PFSK-1 (cell line): Measurements from ENCODE around the gene DENND6A.

ENCODE experiments used
- FOXP2 ChIP-seq: optimal IDR thresholded peaks from 2 replicates; pipeline ENCODE3; 2011; ENCODE audit warnings: borderline replicate concordance, control low read depth, inconsistent platforms; ENCODE audit not compliant: insufficient read depth; ENCODE audit errors: extremely low read length, extremely low read depth
- POLR2AphosphoS5 ChIP-seq: IDR thresholded peaks from 2 replicates; pipeline ENCODE4 v1.6.1; 2012; ENCODE audit warnings: low read depth, mild to moderate bottlenecking, control low read depth, low read length, moderate library complexity
- SIN3A ChIP-seq: IDR thresholded peaks from 2 replicates; pipeline ENCODE4 v1.6.1; 2012; ENCODE audit warnings: mild to moderate bottlenecking, low read length, moderate library complexity, borderline replicate concordance; ENCODE audit not compliant: insufficient read depth
- TAF1 ChIP-seq: IDR thresholded peaks from 2 replicates; pipeline ENCODE4 v1.6.1; 2012; ENCODE audit warnings: low read length, control low read depth, borderline replicate concordance; ENCODE audit not compliant: insufficient read depth
- TF ChIP-seq, protein P1 (sequence below), 2 experiments: IDR thresholded peaks; 2 replicates each; pipeline versions ENCODE4 v1.6.1 to v1.8.0; 2011 to 2012; ENCODE audit warnings: low read depth in 2 of 2, low read length in 2 of 2, control low read depth in 1 of 2, inconsistent platforms in 1 of 2, mild to moderate bottlenecking in 1 of 2, moderate library complexity in 1 of 2; ENCODE audit not compliant: insufficient read depth in 1 of 2

DENND6A gene

DNA sequence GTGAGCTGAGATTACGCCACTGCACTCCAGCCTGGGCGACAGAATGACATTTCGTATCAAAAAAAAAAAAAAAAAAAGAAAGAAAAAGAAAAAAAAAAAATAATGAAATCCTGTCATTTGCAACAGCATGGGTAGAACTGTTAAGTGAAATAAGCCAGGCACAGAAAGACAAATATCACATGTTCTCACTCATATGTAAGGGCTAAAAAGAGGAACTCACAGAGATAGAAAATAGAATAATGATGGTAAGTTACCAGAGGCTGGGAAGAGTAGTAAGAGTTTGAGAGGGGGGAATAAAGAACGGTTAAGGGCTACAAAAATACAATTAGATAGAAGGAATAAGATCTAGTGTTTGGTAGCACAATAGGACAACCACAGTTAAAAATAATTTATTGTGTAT lies 19.7 kb downstream of the DENND6A start:
- TF ChIP-seq TAF1 (no peak), FOXP2 (no peak), POLR2AphosphoS5 (no peak), SIN3A (no peak)
- TF ChIP-seq, protein P1, sequence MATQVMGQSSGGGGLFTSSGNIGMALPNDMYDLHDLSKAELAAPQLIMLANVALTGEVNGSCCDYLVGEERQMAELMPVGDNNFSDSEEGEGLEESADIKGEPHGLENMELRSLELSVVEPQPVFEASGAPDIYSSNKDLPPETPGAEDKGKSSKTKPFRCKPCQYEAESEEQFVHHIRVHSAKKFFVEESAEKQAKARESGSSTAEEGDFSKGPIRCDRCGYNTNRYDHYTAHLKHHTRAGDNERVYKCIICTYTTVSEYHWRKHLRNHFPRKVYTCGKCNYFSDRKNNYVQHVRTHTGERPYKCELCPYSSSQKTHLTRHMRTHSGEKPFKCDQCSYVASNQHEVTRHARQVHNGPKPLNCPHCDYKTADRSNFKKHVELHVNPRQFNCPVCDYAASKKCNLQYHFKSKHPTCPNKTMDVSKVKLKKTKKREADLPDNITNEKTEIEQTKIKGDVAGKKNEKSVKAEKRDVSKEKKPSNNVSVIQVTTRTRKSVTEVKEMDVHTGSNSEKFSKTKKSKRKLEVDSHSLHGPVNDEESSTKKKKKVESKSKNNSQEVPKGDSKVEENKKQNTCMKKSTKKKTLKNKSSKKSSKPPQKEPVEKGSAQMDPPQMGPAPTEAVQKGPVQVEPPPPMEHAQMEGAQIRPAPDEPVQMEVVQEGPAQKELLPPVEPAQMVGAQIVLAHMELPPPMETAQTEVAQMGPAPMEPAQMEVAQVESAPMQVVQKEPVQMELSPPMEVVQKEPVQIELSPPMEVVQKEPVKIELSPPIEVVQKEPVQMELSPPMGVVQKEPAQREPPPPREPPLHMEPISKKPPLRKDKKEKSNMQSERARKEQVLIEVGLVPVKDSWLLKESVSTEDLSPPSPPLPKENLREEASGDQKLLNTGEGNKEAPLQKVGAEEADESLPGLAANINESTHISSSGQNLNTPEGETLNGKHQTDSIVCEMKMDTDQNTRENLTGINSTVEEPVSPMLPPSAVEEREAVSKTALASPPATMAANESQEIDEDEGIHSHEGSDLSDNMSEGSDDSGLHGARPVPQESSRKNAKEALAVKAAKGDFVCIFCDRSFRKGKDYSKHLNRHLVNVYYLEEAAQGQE (IDR thresholded peaks at IDR 0.05; ENCODE audit: insufficient read depth in 1 of 2, low read depth in 2 of 2, low read length in 2 of 2) = no peak

DNA sequence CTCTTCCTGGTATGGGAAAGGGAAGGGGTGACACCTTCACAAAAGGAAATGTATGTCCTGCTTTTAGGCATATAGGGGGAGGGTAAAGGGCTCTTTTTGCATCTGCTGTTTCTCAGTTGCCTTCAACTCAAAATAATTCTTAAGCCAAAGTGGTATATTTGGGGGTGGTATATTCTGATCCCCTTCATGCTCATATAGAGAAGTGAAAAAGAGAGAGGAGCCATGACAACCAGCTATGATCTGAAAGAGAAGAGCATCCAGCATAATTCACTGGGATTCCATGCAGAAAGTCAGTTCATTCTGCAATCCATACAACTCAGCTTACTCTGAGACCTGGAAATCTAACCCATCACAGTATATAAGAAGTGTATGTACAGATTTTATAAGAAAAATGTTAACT lies 22.3 kb downstream of the DENND6A start:
- TF ChIP-seq SIN3A (no peak), FOXP2 (no peak), POLR2AphosphoS5 (no peak), TAF1 (no peak)
- TF ChIP-seq, protein P1 (IDR thresholded peaks at IDR 0.05; ENCODE audit: insufficient read depth in 1 of 2, low read depth in 2 of 2, low read length in 2 of 2) = no peak

DNA sequence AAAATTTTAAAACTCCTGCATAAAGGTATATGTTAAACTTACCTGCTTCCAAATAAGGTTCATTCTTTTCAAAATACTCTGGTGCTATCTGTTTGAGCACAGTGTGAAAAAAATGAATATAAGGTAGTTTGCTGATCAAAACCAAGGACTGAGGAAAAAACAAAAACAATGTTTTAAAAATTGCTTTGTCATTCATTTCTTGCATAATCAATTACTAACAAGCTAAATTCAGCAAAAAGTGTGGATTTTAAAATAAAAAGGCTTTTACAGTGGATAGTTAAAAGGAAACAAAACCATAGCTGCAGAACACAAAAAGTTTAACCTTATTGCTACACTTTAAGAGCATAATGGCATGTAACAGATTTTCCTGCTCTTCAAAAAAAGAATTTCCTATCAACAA lies 31.5 kb downstream of the DENND6A start:
- TF ChIP-seq TAF1 = no peak

DNA sequence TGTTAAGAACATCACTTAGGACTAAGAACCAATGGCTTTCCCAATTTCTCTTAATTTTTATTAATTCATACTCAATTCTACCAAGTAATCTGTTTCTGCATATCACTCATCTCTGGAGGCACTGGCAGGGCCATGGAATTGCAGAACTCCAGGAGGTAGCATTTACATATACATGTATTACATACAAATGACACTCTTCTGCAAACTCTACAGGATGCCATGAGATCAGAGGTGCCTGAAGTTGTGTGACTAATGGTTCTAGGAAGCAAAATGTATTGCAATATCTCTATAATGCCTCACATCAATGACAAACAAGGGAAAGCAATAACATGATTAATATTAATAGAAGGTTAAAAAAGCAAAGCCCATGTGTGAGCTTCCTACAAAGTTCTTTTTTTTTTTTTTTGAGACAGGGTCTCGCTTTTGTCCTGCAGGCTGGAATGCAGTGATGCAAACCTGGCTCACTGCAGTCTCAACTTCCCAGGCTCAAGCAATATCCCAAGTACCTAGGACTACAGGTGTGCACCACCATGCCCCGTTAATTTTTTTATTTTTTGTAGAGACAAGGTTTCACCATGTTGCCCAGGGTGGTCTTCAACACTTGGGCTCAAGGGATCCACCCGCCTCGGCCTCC lies 33.0 kb downstream of the DENND6A start:
- TF ChIP-seq, protein P1 (IDR thresholded peaks at IDR 0.05; ENCODE audit: insufficient read depth in 1 of 2, low read depth in 2 of 2, low read length in 2 of 2) = no peak
- no peak for TF ChIP-seq TAF1
- TF ChIP-seq POLR2AphosphoS5 = no peak
- no peak for TF ChIP-seq SIN3A
- no peak for TF ChIP-seq FOXP2

DNA sequence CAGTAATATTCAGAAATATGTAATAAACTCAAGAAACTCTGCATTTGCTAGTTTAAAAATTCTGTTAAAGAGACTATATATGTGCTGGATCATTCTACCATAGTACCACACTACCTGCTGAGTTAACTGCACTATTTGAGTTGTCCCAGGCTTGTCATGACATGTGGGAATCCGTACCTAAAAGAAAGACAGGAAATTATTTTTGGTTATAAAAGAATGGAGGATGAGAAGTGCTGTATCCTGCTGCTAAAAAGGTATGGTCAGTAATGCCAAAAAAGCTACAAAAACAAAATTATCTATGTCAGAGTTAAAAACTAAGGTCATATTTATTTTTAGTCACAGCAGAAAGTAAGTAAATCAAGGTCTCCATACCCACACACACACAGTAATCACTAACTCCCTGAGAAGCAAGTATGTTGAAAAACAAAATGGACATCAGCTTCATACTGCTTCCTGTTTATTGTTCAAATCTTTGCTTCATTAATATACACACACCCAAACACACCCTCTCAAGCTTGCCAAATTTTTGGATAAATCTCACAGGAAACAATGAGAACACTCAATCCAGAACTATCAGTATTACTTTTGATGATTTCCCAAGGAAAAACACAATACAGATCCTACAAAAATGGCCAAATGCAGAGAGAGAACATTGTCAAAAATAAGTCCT lies 33.7 kb downstream of the DENND6A start:
- TF ChIP-seq, protein P1 (IDR thresholded peaks at IDR 0.05; ENCODE audit: insufficient read depth in 1 of 2, low read depth in 2 of 2, low read length in 2 of 2) = no peak
- no peak for TF ChIP-seq SIN3A
- TF ChIP-seq FOXP2 = no peak
- no peak for TF ChIP-seq POLR2AphosphoS5
- no peak for TF ChIP-seq TAF1
